Amygdala (tissue), 56 donors: Measurements from ENCODE around the gene TSR3.

Experiments
- DNase-seq, 56 donors: peaks; one replicate each; lab custom pipeline; 2025; lab: John Stamatoyannopoulos, UW

Gene TSR3

GRCh38 chr16:1313721-1314369 is 37.8 kb downstream of the TSR3 start:
- no peak for DNase-seq

- DNase-seq, result no peak
Observed at GRCh38 chr16:1312903-1313302, 38.8 kb downstream of the TSR3 start.

GRCh38 chr16:1312467-1312816 is 39.2 kb downstream of the TSR3 start:
- no peak for DNase-seq

GRCh38 chr16:1311738-1312466 is 39.8 kb downstream of the TSR3 start:
- peak in 1 of 56 donors; percentile 11 for DNase-seq

- no peak for DNase-seq
Observed at GRCh38 chr16:1311212-1311737, 40.4 kb downstream of the TSR3 start.

- no peak for DNase-seq
Observed at GRCh38 chr16:1310832-1311200, 40.9 kb downstream of the TSR3 start.

GRCh38 chr16:1309888-1310831 is 41.5 kb downstream of the TSR3 start:
- peak in 2 of 56 donors; percentile 10 to 19 for DNase-seq

- DNase-seq, result peak; percentile 81 to 99 (median 96)
Observed at GRCh38 chr16:1308977-1309885, 42.4 kb downstream of the TSR3 start, which contains the start of gene UBE2I. UBE2I (plus strand) TSS chr16:1309636; CDS start chr16:1314031, 4,395 bp downstream.

- peak in 2 of 56 donors; percentile 53 to 86 for DNase-seq
Observed at GRCh38 chr16:1308036-1308976, 43.4 kb downstream of the TSR3 start.

GRCh38 chr16:1306334-1306733 is 45.3 kb downstream of the TSR3 start:
- no peak for DNase-seq

GRCh38 chr16:1305823-1306222 is 45.9 kb downstream of the TSR3 start:
- no peak for DNase-seq

GRCh38 chr16:1301562-1301961 is 50.1 kb downstream of the TSR3 start:
- DNase-seq, result no peak

GRCh38 chr16:1300664-1301476 is 50.8 kb downstream of the TSR3 start:
- DNase-seq, result peak in 35 of 56 donors; percentile 4 to 70 (median 21)

- no peak for DNase-seq
Observed at GRCh38 chr16:1299868-1300203, 51.8 kb downstream of the TSR3 start.
